NK-92 treated with Interleukin-12 subunit alpha and Interleukin-12 subunit beta, amount 100 ng/mL, for 24 hours (cell line): Measurements from ENCODE around the gene NCR2.

ENCODE experiments used
- DNase-seq: peaks from one replicate; lab custom pipeline; 2025; lab: John Stamatoyannopoulos, UW

NCR2 gene

DNA sequence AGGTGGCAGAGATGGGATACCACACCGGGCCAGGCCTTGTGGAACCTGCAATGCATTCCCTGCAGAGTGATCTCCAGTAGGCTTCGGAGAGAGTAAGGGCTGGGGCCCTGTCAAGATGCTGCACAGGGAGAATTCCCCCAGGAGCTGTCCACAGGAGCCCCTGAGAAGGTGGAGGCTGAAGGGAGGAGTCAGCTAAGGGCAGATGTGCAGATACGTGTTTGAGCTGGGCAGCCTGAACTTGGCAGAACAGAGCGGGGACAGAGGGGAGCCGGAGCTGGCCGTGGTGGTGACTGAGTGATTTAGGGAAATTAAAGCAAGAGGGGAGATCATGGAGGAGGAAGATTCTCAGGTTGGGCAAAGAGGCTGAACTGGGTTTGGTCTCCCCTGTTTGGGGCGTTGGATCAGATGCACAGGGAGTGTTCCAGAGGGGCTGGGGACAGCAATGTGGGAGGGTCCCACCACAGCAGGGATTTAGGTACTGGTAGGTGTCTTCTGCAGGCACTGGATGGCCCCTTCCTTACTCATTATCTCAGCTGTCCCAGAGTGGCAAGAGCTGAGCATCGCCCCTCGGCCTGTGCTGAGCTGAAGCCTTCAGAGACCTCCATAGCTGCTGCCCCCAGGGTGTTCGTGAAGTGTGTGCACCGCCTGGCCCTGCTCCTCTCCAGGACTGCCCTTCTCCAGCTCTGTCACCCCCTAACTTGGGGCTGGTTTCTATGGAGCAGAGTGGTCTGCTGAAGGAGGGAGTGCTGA lies 3.8 kb upstream of the NCR2 start:
- no peak for DNase-seq

DNA sequence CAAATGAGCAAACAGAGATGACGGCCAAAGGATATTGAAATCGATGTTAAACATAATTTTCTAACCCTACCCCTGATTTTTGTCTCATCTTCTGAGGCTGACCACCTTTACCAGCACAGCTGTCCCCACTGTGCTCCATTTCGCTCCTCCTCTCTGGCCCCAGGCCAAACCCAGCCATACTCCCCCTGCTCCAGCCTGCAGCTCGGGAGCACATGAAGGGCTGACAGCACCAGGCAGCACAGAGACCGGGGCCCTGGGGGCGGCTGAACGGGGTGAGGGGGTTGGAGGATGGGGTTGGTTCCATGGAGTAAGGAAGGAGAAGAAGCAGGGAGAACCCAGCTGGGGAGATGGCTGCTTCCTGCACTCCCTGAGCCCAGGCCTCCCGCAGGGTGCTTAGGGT lies 3.2 kb upstream of the NCR2 start:
- DNase-seq: no peak

DNA sequence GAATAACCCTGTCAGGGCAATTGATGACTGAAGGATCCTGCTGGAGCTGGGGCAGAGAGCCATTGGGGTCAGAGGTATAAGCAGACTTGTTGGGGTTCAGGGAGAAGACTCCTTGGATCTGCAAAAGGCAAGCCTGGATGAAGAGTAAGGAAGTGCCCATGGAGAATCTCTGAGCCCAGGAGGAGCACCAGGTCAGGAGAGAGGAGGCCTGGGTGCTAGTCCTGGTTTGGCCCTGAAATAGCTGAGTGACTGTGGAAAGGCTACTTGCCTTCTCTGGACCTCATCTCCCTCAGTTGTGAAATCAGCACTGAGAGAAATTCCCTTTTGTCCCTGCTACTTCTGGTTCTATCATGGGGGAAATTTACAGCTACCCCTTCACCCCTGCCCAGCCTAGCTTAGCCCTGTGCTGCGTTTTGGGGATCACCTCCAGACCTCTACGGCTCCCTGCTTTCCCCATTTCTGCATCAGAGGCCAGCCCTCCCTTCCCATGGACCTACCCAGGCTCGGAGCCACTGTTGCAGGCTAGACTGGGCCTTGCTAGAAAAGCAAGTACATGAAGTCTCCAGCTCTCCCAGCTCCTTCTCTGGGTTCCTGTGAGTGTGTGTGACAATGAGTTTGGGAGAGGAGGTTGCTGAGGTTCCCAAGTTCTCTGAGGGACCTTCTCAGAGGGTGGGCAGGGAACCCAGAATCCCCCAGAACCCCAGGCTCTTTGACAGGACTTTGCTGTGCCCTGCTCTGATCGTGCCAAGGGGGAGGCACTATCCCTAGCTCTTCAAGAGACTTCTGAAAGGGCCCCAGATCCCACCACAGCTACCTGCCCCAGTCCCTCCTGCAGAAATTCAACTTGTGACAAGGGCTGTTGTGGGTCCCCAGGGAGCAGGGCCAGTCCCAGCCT lies 2.3 kb upstream of the NCR2 start:
- DNase-seq: no peak

DNA sequence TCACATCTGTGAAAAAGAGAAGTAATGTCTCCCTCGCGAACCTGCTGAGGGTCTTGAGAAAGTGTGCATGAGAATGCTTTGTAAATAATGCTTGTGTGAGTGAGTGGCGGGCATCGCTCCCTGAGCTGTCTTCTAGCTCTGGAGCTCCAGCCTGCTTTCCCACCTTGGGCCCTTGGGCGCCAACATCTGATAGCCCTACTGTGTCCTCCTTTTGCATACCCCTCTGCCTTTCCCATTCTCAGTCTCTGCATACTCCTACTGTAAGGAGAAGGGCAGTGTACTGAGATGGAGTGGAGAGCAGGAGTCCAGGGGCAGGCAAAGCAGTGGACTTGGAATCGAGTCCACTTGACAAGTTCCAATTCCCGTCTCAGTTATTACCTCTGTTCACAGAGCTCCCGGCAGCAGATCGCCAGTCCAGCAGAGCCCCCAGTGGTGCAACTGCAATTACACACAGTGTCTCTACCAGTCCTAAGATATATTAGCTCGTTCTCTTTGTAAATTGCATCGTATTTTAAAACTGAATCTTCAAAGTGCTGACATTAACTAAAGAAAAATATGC lies 847 bp upstream of the NCR2 start:
- no peak for DNase-seq

DNA sequence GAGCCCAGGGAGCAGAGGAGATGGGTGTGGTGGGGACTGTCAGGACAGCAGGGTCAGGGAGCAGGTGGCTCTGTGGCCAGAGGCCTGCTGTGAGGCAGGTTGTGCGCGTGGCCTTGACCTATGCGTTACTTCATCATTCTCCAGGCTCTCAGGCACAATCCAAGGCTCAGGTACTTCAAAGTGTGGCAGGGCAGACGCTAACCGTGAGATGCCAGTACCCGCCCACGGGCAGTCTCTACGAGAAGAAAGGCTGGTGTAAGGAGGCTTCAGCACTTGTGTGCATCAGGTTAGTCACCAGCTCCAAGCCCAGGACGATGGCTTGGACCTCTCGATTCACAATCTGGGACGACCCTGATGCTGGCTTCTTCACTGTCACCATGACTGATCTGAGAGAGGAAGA lies 535 bp downstream of the NCR2 start:
- no peak for DNase-seq

DNA sequence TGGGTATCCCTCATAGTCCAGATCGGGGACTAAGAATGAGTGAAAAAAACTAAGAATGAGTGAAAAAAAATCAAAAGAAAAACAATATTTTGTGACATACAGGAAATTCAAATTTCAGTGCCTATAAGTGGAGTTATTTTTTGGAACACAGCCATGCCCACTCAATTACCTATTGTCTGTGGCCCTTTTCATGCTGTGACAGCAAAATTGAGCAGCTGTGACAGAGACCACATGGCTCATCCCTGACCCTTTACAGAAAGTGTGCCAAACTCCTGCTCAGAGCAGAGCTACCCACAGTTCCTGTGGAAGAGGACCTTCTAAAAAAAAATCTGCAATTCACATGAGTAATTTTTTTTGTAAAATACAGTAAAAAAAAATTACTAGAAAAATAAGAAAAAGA lies 1.4 kb downstream of the NCR2 start:
- DNase-seq: no peak

DNA sequence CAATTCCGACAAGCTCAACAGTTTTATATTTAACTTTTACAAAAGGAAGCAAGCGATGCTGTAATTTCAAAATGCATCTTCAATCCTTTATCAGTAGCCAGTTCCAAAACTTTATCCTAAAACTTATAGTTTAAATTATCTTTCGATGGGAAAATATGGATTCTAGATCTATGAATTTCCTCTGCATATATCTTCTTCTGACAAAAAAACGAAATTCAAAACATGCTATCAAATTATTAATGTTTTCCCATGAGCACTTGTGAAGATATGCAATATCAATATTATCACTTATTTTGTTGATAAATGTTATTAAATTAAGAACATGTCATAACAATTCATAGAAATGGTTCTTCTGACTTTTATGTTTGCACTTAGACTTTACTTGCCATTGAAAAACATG lies 2.3 kb downstream of the NCR2 start:
- no peak for DNase-seq

DNA sequence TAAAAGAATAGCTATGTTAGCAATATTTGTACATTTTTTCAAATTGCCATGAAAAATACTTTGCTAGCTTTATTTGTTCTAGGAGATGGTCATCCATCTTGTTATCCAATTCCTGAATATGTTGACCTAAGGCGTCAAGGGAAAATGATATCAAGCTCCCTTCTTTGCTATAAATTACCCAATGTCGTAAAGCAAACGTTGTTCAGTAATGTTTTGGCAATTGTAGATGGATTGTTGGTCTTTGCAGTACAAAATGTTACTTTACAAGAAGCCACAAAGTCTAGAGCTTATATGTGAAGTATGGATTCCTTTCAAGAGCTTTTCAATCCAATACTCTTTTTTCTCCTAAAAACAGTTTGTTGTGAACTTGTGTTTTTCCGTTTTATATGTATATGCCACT lies 3.3 kb downstream of the NCR2 start:
- DNase-seq: no peak

DNA sequence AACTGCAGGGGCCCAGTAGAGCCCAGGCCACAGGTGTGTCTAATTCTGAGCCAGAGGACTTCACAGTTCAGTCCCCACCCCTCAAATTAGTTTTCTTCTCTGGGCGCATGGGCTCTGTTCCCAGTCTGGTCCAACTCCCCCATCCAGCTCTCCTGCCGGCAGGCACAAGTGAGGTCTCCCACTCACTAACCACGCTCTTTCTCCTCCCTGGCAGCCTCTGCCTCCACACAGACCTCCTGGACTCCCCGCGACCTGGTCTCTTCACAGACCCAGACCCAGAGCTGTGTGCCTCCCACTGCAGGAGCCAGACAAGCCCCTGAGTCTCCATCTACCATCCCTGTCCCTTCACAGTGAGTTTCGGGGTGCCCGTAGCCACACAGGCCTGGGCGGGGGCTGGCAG lies 6.2 kb downstream of the NCR2 start:
- DNase-seq: no peak

DNA sequence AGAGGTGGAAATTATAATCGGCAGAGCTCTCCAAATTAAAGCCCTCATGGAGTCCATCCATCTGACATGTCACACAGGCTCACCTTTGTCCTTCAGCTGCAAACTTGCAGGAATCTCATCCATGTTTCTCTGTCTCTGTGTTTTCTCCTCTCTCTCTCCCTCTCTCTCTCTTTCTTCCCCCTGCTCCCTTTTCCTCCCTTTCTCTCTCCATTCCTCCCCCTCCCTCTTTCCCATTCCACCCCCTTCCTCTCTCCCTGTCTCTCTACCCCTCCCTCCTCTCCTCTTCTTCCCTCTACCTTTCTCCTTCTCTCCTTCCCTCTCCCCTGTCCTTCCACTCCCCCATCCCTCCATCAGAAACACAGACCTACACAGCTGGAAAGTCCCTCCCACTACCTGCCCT lies 6.8 kb downstream of the NCR2 start:
- no peak for DNase-seq

DNA sequence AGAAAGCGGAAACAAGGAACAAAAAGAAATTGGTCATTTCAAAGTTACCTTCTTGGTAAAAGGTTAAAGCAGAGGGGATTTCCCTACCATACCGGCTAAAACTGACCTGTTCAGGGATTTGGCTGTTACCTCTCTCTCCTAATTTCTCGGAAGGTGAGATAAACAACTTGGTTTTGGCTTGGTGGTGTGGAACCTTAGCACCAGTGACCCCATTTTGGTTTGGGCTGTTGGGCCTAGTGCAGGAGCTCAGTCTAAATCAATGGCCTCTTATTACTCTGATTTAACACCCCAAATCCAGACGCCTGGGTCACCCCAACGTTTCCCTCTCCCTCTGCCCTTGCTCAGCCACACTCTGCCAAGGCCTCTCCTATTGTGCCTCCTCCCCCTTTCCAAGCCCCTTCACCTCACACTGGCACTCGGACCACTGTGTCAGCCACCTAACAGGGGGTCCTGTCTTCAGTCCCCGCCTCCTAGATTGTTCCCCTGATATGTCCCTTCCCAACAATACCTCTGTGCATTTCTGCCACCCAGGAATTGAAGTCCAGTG lies 8.3 kb downstream of the NCR2 start:
- DNase-seq: no peak

DNA sequence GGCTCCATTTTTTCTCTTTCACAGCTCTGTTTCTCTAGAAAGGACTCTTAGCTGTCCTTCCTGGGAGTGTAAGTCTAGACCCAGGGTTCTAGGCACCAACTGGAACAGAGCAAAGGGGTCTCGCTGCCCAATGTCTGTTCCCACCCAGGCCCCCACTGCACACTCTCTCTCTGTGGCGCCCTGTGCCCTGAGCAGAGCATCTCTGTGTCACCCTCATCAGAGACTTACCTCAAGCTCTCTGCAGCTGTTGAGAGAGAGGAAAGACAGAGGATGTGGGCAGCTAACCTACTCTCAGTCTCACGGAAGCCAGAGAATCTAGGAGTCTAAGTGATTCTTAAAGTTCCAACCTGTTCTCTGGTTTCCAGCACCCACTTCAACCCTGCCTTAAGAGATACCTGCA lies 9.5 kb downstream of the NCR2 start:
- DNase-seq: no peak

DNA sequence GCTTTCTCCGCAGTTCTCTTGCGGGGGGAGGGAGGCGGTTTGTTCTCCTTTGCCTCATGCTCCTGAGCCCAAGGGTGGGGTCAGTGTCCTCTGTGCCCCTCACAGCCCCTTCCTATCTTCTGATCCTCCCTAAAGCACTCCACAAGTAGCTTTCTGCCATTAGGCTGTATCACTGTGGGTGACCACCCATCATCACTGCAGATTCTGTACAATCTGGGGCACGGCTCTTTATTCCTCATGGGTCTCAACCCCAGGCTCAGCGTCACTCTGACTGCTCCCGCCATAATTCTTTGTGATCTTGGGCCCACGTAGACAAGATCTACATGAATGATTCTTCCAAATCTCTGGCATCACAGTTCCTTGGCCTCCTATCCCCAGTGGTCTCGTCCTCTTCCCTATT lies 10.5 kb downstream of the NCR2 start:
- DNase-seq: no peak

DNA sequence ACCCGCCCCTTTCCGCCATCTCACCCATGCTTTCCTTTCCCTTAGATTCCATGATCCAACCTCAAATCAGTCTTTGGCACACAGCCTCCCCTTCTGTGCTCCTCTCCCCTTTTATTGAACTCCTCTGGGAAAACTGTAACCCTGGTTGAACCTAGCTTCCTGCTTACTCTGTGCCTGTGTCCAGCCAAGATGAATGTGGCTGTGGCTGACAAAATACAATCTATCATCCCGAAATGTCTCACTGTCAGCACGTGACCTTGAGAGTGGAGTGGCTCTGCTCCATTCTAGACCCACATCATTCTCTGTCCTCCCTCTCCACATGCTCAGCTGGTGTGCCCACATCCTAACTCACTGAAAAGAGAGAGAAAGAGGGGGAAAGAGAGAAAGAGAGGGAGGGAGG lies 11.0 kb downstream of the NCR2 start:
- DNase-seq: no peak

DNA sequence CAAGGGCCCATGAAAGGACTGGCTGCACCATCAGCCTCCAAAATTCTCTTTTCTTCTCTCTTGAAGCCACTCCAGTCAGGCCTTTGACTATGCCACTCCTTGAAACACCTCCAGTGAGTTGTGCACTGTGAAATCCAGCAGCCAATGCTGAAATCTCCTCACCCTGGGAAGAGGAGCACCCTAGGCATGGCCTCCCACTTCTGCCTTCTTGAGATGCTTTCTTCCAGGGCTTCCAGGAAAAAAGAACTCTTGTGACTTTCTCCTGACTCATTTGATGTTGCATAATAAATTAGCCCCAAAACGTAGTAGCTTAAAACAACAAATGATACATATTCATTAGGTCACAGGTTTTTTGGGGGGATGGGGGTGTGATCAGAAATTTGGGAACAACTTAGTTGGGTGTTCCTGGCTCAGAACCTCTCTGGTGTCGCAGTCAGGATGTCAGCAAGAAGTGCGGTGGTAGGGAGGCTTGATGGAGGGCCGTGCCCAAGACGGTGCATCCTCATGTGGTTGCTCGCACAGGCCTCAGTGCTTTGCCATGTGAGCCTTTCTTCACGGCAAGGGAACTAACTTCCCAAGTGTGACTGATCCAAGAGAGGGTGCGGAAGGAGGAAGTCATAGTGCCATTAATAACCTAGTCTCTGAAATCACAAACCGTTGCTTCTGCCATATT lies 12.1 kb downstream of the NCR2 start:
- DNase-seq: no peak

DNA sequence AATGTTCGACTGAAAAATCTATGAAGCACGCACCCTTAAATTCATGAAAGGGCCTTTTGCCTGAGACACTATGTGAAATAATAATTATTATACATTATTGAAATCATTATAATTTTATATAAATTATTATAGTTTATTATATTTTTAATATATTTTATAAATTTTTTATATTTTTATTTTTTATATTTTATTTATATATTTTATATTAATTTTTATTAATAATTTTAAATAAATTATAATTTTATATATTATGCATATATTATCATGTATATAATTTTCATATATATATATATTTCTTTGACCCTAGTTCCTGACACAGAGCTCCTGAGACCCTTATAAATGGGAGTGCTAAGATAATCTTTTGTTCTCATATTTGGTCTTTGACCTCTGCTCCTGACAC lies 13.5 kb downstream of the NCR2 start:
- DNase-seq: no peak

DNA sequence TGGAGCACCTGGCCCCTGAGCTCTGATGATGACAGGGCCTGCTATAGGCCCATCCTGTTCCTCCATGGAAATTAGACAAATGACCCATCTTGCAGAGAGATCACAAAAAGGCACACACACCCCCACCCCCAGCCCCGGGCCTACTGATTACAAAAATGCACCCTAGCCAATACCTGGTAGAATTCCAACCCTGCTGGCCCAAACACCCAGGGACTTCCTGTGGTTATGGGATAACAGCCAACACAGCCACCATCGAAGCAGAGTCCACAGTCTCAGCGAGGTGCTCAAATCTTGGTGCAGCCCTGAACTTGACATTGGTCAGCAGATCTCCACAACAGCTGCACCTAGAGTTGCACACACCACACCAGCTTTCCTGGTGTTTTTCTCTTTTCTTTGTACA lies 17.0 kb downstream of the NCR2 start:
- DNase-seq: no peak

DNA sequence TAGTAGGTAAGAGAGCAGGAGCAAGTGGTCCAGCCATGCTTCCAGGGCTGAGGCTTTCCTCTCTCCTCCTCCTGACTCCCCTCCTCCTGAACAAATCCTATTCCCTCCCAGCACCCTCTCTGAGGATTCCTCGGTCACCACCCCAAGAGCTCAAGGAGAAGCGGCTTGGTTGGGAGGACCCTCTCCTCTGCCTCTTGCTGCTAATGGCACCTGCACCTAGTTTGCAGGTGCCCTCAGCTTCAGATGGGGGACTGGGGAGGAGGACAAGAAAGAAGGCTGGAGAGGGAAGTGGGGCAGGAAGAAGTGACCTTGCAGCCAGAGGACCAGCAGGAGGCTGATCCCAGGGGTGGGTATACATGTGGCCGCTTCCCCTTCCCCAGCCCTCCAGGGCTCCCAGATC lies 17.5 kb downstream of the NCR2 start:
- no peak for DNase-seq

DNA sequence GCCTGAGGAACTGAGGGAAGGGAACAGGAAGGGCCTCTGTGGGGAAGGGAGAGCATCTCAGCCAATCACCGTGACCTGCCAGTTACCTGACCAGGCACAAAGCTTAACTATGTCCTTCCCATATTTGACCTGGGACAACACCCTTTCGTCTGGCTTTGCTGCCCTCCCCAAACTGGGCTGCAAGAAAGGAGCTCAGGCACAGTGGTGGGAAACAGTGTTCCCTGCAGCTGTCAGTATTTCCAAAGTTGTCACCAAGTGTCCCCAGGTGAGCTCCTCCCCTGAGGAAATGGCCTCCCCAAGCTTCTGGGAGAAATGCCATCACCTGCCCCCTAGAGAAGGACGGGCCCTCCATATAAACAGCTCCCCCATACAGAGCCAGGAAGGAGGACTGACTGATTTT lies 17.9 kb downstream of the NCR2 start:
- no peak for DNase-seq

DNA sequence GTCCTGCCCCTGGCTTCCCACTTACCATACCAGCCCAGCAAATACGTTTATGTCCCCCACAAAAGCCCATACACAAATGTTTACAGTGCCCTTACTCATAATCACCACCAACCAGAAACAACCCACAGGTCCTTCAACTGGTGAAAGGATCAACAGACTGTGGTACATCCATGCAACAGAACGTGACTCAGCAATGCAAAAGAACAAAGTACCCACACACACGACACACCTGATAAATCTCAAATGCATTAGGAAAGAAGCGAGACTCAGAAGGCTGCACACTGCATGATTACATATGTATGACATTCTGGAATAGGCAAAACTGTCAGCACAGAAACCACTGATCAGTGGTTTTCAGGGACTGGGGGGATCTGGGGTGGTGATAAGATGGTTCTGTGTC lies 20.5 kb downstream of the NCR2 start:
- DNase-seq: no peak

DNA sequence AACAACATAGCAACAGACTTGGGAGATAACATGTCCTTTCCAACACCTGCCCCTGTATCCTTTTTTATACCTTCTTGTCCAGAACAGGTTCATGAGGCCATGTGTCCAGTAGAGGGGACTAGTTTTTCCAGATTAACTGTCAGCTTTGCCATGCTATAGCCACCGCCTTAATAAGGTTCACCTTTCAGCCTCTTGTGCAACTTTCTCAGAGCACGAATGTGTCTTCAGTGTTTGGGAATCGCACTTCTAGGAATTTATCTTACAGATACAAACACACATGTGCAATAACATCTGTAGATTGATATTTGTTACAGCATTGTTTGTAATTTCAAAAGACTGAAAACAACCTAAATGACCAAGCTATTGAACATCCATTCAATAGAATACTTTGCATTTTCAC lies 21.4 kb downstream of the NCR2 start:
- DNase-seq: no peak

DNA sequence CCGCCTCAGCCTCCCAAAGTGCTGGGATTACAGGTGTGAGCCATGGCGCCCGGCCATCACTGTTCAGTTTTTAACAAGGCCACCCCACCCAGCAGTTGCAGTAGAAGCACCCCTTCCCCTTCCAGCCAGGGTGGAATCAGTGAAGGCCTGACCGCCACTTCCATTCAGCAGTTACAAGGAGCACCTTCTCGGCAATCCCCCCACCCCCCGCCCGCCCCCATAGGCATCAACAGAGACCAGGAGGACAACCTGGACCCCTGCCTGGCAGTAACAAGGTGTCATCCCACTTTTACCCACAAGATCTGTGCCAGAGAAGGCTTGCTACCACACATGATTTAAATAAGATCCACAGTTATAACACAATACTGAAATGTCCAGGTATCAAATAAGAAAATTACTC lies 23.1 kb downstream of the NCR2 start:
- DNase-seq: no peak
